ENCODE results near the gene GPN2.

- TF ChIP-seq CTCF (IDR thresholded peaks at IDR 0.05; ENCODE audit: borderline replicate concordance, extremely low read depth, low read length, poor library complexity, severe bottlenecking) (peak; percentile 60), EZH2 (IDR thresholded peaks at IDR 0.05; ENCODE audit: borderline replicate concordance, low read depth, low read length, severe bottlenecking) (no peak)
Observed at GRCh38 chr1:26862781-26863684, 27.1 kb downstream of the GPN2 start, which contains the start of gene SFN.
